Breast epithelium (tissue), 3 donors: ENCODE results near the gene SLC22A3.

ENCODE experiments used
- POLR2A ChIP-seq: fragments of 450-650 bp; IDR thresholded peaks from one replicate; pipeline ENCODE4 v1.6.1; 2016; ENCODE audit warnings: antibody characterized with exemption, mild to moderate bottlenecking, moderate library complexity
- POLR2AphosphoS5 ChIP-seq, 3 donors: sonication (generic); formaldehyde crosslinking; IDR thresholded peaks; one replicate each; pipeline ENCODE4 v1.6.1; 2017; ENCODE audit warnings: antibody characterized with exemption in 3 of 3
- TF ChIP-seq, protein P1 (sequence below), 3 donors: fragments of 450-650 bp; IDR thresholded peaks; one replicate each; pipeline ENCODE4 v1.5.1; 2016 to 2017; ENCODE audit warnings: antibody characterized with exemption in 3 of 3, mild to moderate bottlenecking in 3 of 3, moderate library complexity in 3 of 3

GRCh38 chr6:160431226-160431625 lies 83.0 kb downstream of the SLC22A3 start:
- TF ChIP-seq POLR2A (no peak), POLR2AphosphoS5 (IDR thresholded peaks at IDR 0.05) (peak in 1 of 3 donors; percentile 43)
- TF ChIP-seq, protein P1, sequence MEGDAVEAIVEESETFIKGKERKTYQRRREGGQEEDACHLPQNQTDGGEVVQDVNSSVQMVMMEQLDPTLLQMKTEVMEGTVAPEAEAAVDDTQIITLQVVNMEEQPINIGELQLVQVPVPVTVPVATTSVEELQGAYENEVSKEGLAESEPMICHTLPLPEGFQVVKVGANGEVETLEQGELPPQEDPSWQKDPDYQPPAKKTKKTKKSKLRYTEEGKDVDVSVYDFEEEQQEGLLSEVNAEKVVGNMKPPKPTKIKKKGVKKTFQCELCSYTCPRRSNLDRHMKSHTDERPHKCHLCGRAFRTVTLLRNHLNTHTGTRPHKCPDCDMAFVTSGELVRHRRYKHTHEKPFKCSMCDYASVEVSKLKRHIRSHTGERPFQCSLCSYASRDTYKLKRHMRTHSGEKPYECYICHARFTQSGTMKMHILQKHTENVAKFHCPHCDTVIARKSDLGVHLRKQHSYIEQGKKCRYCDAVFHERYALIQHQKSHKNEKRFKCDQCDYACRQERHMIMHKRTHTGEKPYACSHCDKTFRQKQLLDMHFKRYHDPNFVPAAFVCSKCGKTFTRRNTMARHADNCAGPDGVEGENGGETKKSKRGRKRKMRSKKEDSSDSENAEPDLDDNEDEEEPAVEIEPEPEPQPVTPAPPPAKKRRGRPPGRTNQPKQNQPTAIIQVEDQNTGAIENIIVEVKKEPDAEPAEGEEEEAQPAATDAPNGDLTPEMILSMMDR (IDR thresholded peaks at IDR 0.05): no peak
